K562 (cell line): ENCODE data around the gene FBXL4. TPM values are rescaled to one million over a fixed set of nuclear protein-coding genes. Genes with fewer than 3 reads are reported as not detected.

ENCODE experiments used
- ATAC-seq: fragments of 200-7000 bp; cut with Tn5 transposase; 3 replicates; pipeline ENCODE4 v1.9.1; 2020; ENCODE audit warnings: moderate library complexity
- BruUV-seq: library from RNA; stranded (reverse); fragments of 400-500 nt; replicated peaks from 2 replicates; lab custom pipeline; 2021; lab: Mats Ljungman, UMichigan
- CTCF ChIA-PET: fragments of 300-600 bp; formaldehyde crosslinking; extraction: SDS; loops from one replicate; lab custom pipeline; 2021; ENCODE audit warnings: low intra/inter-chr PET ratio; lab: Yijun Ruan, JAX
- POLR2A ChIA-PET: fragments of 300-600, 350-650 bp; sonication (Branson Sonifier 250); formaldehyde crosslinking; extraction: SDS; loops from one replicate; lab custom pipeline; 2021; ENCODE audit warnings: antibody characterized with exemption, inconsistent platforms; lab: Yijun Ruan, JAX
- DNase-seq, 4 experiments: peaks; one replicate each; pipeline versions ENCODE4 v3.0.0 to v3.0.0-alpha.2; 2011 to 2018; ENCODE audit warnings: low spot score in 3 of 4, mixed read lengths in 3 of 4; ENCODE audit errors: extremely low read depth in 1 of 4
- FAIRE-seq: peaks from 2 replicates; lab custom pipeline; 2011; peaks lifted over from hg19 to GRCh38; lab: Jason Lieb, UNC
- H2AFZ ChIP-seq: 2 replicates; pipeline ENCODE4 v1.6.0; 2011; ENCODE audit warnings: low read depth, low read length, control low read depth, inconsistent platforms
- H3K27ac ChIP-seq: fragments of 200-600 bp; 3 replicates; pipeline ENCODE4 v1.8.0; 2011; ENCODE audit warnings: low read depth, mild to moderate bottlenecking, control low read depth, inconsistent platforms, low read length, moderate library complexity, mixed read lengths; ENCODE audit errors: extremely low read depth
- H3K27me3 ChIP-seq, 2 experiments: fragments of 300-600 bp in 1 of 2; 2 replicates in 1 of 2; 3 replicates in 1 of 2; pipeline versions ENCODE4 v1.6.0 to v1.8.0; 2011; ENCODE audit warnings: inconsistent platforms in 2 of 2, low read length in 2 of 2, mild to moderate bottlenecking in 1 of 2, mixed read lengths in 1 of 2, moderate library complexity in 1 of 2; ENCODE audit not compliant: control insufficient read depth in 2 of 2, insufficient read depth in 2 of 2
- H3K36me3 ChIP-seq: fragments of 300-600 bp; 3 replicates; pipeline ENCODE4 v1.8.0; 2011; ENCODE audit warnings: mild to moderate bottlenecking, low read length, inconsistent platforms; ENCODE audit not compliant: control insufficient read depth, insufficient read depth
- H3K4me1 ChIP-seq, 2 experiments: fragments of 200-600 bp in 1 of 2; replicated peaks in 1 of 2; 2 replicates in 1 of 2; 3 replicates in 1 of 2; pipeline versions ENCODE4 v1.5.1 to v1.8.0; 2011; ENCODE audit warnings: inconsistent platforms in 2 of 2, low read length in 2 of 2, mild to moderate bottlenecking in 1 of 2, mixed read lengths in 1 of 2, moderate library complexity in 1 of 2; ENCODE audit not compliant: control insufficient read depth in 2 of 2, insufficient read depth in 2 of 2
- H3K4me2 ChIP-seq: 2 replicates; pipeline ENCODE4 v1.6.1; 2011; ENCODE audit warnings: low read length, control low read depth, inconsistent platforms, mixed read lengths; ENCODE audit not compliant: insufficient read depth
- H3K4me3 ChIP-seq: fragments of 200-600 bp; sonication (generic), shearing (Covaris generic); 2 replicates; pipeline ENCODE4 v1.5.1; 2016; ENCODE audit warnings: control low read depth, inconsistent platforms
- H3K79me2 ChIP-seq: fragments of 200-600 bp; 3 replicates; pipeline ENCODE4 v1.8.0; 2011; ENCODE audit warnings: low read length, inconsistent platforms; ENCODE audit not compliant: control insufficient read depth, insufficient read depth
- H3K9ac ChIP-seq, 2 experiments: 2 replicates each; pipeline versions ENCODE4 v1.6.0 to v1.6.1; 2011; ENCODE audit warnings: low read depth in 2 of 2, low read length in 2 of 2, control low read depth in 1 of 2, inconsistent platforms in 1 of 2, mild to moderate bottlenecking in 1 of 2, mixed read lengths in 1 of 2; ENCODE audit not compliant: insufficient read depth in 1 of 2
- H3K9me1 ChIP-seq: one replicate; pipeline ENCODE4 v1.6.0; 2011; ENCODE audit warnings: inconsistent platforms, mild to moderate bottlenecking, low read length, moderate library complexity; ENCODE audit not compliant: control insufficient read depth, insufficient read depth
- H3K9me3 ChIP-seq: replicated peaks from 2 replicates; pipeline ENCODE4 v1.5.1; 2011; ENCODE audit warnings: low read depth, low read length, inconsistent platforms; ENCODE audit not compliant: control insufficient read depth, insufficient read depth
- H4K20me1 ChIP-seq: replicated peaks from 2 replicates; pipeline ENCODE4 v1.6.1; 2011; ENCODE audit warnings: low read length, inconsistent platforms, mixed read lengths; ENCODE audit not compliant: control insufficient read depth, insufficient read depth
- HBP1 ChIP-seq: fragments of 450-650 bp; formaldehyde crosslinking; IDR thresholded peaks from 2 replicates; pipeline ENCODE4 v1.4.0; 2022; ENCODE audit warnings: missing genetic modification characterization
- WHSC1 ChIP-seq: IDR thresholded peaks from one replicate; pipeline ENCODE4 v1.6.1; 2012; ENCODE audit warnings: low read length, control low read depth, inconsistent platforms
- ZNF253 ChIP-seq: fragments of 250-450 bp; sonication (Bioruptor Pico); conservative IDR thresholded peaks from 2 replicates; pipeline ENCODE4 v1.6.1; 2021; ENCODE audit warnings: mild to moderate bottlenecking
- ZNF655 ChIP-seq: fragments of 250-450 bp; sonication (Bioruptor Pico); IDR thresholded peaks from 2 replicates; pipeline ENCODE4 v1.5.0; 2021
- ZNF699 ChIP-seq: fragments of 250-450 bp; sonication (Bioruptor Pico); IDR thresholded peaks from 2 replicates; pipeline ENCODE4 v1.8.0; 2021; ENCODE audit warnings: mild to moderate bottlenecking, moderate library complexity; ENCODE audit not compliant: insufficient replicate concordance
- WGBS: fragments of 100-300 bp; shearing (Covaris generic); methylation state at CpG from one replicate; pipeline ENCODE4 v1.1.6; 2016; ENCODE audit warnings: low coverage, mixed read lengths; ENCODE audit not compliant: insufficient coverage; ENCODE audit errors: missing lambda C conversion rate; 5-methylcytosine and 5-hydroxymethylcytosine counted together
- in situ Hi-C: fragments of 300-500 bp; cut with MboI; formaldehyde crosslinking; loops from 4 replicates; pipeline ENCODE4 v1.15.0; 2018; ENCODE audit warnings: inconsistent platforms, mixed read lengths
- intact Hi-C: fragments of 100-400 bp; cut with micrococcal nuclease; formaldehyde crosslinking; loops from 2 replicates; pipeline ENCODE4 v1.14.2; 2022
- polyA plus RNA-seq, 8 experiments: library from polyadenylated mRNA; depleted of rRNA in 4 of 8; stranded (reverse) in 5 of 8; unstranded in 3 of 8; fragments of >200 nt; fragmentation: Nextera tagmentation in 2 of 8; fragmentation: Illumina TruSeq in 1 of 8; extraction: Ambion mirVana in 2 of 8; extraction: Trizol in 1 of 8; gene quantifications; 2 replicates each; pipeline versions ENCODE4 v1.2.1 to v1.2.3, GENCODE V29; 2011 to 2014; ENCODE audit warnings: inconsistent platforms in 1 of 8, missing spikeins in 1 of 8
- total RNA-seq, 7 experiments: library from RNA; depleted of rRNA in 6 of 7; stranded (reverse); fragments of >200 nt in 6 of 7; fragmentation: Illumina TruSeq in 2 of 7; extraction: Trizol in 2 of 7; gene quantifications; 2 replicates each; pipeline versions ENCODE4 v1.2.1 to v1.2.3, GENCODE V29; 2011 to 2021; ENCODE audit warnings: low replicate concordance in 1 of 7
- TF ChIP-seq, protein P1 (sequence below): sonication (generic); formaldehyde crosslinking; IDR thresholded peaks from 2 replicates; pipeline ENCODE4 v1.8.1; 2023; ENCODE audit warnings: mild to moderate bottlenecking, missing genetic modification reagents, moderate library complexity

FBXL4 gene
- total and polyA plus RNA-seq, 9 of the 15 experiments (the other 6 are each of a cell fraction or from before 2014, with no cell fraction given), result 4.2 to 23.1 (median 7.7) TPM

GRCh38 chr6:98937351-98937750 is 10.4 kb downstream of the FBXL4 start (continued):
- TF ChIP-seq HBP1 (CRISPR knock-in tag) (no peak), ZNF253 (CRISPR knock-in tag) (no peak)

- ATAC-seq, result no peak
- FAIRE-seq, result no peak
- H2AFZ ChIP-seq, result no peak overlapping the region
- no peaks in the 10 kb centered on the region for H3K4me1 ChIP-seq
- BruUV-seq, result no TSS peak
- H3K9me3 ChIP-seq, result no peaks in the 10 kb centered on the region
- POLR2A ChIA-PET, result no interaction called here
- WGBS, result 95% methylated on average over 7 of the region's 7 CpGs
- intact Hi-C loops (no loop called here), in situ Hi-C loops (no loop called here)
- no peaks in the 10 kb centered on the region for H3K9me1 ChIP-seq
- no peak overlapping the region for H3K4me2 ChIP-seq
- no peaks in the 10 kb centered on the region for H4K20me1 ChIP-seq
- no peak overlapping the region for H3K9ac ChIP-seq
- H3K4me3 ChIP-seq, result no peak overlapping the region
- H3K27me3 ChIP-seq, result no peaks in the 10 kb centered on the region
- peaks cover 47% of the 10 kb centered on the region for H3K79me2 ChIP-seq
- H3K36me3 ChIP-seq, result peaks cover 3% of the 10 kb centered on the region; the same call in 2 of the 3 replicates
- DNase-seq, result no peak
- H3K27ac ChIP-seq, result no peak overlapping the region
- CTCF ChIA-PET, result no interaction called here
- TF ChIP-seq ZNF699 (CRISPR knock-in tag) (no peak), ZNF655 (CRISPR knock-in tag) (no peak), WHSC1 (no peak)
- TF ChIP-seq, protein P1, sequence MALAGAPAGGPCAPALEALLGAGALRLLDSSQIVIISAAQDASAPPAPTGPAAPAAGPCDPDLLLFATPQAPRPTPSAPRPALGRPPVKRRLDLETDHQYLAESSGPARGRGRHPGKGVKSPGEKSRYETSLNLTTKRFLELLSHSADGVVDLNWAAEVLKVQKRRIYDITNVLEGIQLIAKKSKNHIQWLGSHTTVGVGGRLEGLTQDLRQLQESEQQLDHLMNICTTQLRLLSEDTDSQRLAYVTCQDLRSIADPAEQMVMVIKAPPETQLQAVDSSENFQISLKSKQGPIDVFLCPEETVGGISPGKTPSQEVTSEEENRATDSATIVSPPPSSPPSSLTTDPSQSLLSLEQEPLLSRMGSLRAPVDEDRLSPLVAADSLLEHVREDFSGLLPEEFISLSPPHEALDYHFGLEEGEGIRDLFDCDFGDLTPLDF (CRISPR knock-in tag), result no peak
Measured at GRCh38 chr6:98932381-98932780, 15.4 kb downstream of the FBXL4 start.
